ENCODE measurements around the gene DENND5B.
A peak's percentile ranks its signal among the peaks of the same experiment; 100 is the strongest.

The DENND5B gene

DNA sequence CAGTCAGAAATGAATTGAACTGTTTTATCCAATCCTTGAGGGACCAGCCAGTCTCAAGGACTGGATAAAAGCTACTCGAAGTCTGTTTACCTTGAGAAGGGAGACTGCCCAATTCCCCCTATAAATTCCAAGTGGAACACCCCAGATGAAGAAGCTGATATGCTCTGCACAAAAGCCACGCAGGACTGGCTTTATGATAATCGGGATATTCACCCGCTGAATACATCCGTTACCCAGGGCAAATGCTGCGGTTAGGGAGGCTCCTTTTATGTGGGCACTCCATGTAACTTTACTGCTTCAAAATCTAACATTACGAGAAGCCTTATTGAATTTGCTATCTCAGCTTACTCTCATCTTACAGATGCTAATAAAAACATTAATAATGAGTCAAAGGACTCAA lies 119.1 kb downstream of the DENND5B start:
- no peak for DNase-seq (ENCODE audit: low read depth)

DNA sequence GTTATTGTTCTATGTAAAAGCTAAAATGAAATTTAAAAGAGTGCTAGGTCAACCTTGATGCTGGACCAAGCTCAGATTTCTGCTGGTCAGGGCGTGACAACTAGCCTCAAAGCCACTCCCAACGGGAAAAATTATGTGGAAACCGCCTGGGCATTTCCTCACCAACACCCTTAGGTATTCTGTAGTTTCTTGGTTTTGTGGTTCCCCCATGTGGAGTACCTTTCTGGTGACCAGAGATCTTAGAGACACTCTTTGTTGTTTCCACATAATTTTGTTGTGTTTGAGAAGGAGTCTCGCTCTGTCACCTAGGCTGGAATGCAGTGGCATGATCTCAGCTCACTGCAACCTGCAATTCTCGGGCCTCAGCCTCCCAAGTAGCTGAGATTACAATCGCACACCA lies 119.9 kb downstream of the DENND5B start:
- DNase-seq (ENCODE audit: low read depth), result no peak

DNA sequence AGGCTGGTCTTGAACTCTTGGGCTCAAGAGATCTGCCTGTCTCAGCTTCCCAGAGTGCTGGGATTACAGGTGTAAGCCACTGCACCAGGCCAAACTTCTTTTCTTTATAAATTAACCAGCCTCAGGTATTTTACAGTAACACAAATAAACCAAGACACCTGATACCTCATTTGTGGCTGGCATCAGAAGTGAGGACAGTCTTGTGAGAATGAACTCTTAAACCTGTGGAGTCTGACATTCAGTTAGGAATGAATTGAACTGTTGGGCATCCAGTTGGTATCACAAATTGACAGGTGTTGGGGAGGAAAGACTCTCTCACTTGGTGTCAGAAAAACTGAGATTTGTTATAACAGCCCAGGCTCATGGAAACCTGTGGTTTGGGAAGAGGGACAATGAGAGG lies 120.5 kb downstream of the DENND5B start:
- no peak for DNase-seq (ENCODE audit: low read depth)

DNA sequence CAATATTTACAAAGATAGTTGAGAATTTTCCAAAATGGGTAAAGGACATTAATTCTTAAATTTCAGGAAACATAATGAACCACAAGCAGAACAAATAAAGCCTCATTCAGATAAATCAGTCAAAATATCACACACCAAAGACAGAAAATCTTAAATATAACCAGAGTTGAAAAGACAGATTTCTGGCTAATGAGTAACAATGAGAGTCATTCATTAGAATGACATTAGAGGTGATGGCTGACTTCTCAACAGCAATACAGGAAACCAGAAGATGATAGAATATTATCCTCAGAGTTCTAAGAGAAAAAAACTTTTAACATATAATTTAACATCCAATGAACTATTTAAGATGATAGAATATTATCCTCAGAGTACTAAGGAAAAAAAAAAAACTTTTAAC lies 124.2 kb downstream of the DENND5B start:
- DNase-seq (ENCODE audit: low read depth), result no peak

- no peak for DNase-seq (ENCODE audit: low read depth)
Measured at GRCh38 chr12:31465002-31465401, 125.9 kb downstream of the DENND5B start.

DNA sequence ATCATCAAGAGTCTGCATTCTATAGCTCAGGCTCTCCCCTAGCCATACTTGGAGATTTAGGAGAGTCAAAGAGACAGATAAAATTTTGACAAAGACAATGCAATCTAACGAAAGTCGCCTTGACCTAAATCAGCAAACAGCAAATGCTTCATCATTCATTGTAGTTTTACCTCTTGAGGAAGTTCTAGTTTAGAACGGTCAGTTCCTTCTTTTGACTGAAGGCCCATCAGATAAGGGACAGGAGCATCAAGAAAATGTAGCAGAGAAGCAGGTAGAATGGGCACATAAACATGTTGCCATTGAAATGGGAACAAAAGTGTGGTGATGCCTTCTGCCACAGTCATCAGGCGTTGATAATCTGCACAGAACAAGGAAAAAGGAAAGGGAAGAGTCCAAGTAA lies 130.9 kb downstream of the DENND5B start:
- no peak for DNase-seq (ENCODE audit: low read depth)

- no peak for DNase-seq (ENCODE audit: low read depth)
Measured at GRCh38 chr12:31456562-31456961, 134.4 kb downstream of the DENND5B start.

- DNase-seq (ENCODE audit: low read depth), result no peak
Measured at GRCh38 chr12:31444736-31445135, 146.2 kb downstream of the DENND5B start.

DNA sequence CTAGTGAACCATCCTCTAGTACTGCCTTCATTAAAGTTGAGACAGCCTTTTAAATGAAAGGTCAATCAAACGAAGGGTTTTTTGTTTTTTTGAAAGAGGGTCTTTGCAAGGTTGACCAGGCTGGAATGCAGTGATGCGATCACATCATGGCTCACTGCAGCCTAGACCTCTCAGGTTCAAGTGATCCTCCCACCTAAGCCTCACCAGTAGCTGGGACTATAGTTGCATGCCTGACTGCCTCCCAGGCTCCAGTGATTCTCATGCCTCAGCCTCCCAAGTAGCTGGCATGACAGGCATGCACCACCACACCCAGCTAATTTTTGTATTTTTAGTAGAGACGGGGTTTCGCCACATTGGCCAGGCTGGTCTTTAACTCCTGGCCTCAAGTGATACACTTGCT lies 150.3 kb downstream of the DENND5B start:
- no peak for DNase-seq (ENCODE audit: low read depth)

- no peak for DNase-seq (ENCODE audit: low read depth)
Measured at GRCh38 chr12:31440134-31440533, 150.8 kb downstream of the DENND5B start.

GRCh38 chr12:31431721-31432240 lies 159.2 kb downstream of the DENND5B start:
- DNase-seq (ENCODE audit: low read depth), result no peak

- no peak for DNase-seq (ENCODE audit: low read depth)
Measured at GRCh38 chr12:31423405-31423804, 167.5 kb downstream of the DENND5B start.

GRCh38 chr12:31412292-31412801 lies 178.6 kb downstream of the DENND5B start:
- DNase-seq (ENCODE audit: low read depth), result no peak

DNA sequence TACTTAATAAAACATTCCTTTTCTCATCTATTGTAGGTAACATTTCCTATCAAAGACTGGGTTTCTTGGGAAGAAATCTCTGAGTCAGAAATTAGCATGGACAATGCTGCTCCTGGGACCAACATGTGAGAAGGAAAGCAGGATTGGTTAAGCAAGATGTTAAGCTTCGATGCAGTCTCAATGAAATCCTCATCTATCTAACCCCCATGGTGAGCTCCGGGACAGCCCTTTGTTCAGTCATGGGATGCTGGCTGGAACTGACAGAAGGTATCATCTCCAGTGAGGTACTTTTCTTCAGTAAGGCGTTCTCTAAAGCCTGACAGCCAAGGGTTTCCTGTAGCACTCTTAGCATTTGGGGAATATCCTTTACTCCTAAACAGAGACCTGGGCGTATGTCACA lies 182.2 kb downstream of the DENND5B start:
- no peak for DNase-seq (ENCODE audit: low read depth)

DNA sequence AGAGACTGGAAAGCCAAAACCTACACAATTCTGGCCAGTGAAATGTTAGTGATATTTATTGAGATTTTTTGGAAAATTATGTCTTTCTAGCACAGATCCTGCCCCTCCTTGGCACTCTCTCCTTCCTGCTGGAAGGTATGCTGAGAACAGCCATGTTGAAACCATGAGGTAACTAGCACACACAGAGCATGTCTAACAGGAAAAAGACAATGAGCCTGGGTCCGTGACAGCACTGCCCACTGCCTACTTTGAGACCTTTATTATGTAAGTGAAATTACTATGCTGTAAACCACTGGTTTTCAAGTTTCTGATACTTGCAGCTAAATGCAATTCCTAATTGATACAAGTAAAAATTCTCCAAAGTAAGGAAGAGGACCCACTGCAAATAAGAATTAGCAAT lies 183.4 kb downstream of the DENND5B start:
- no peak for DNase-seq (ENCODE audit: low read depth)

- DNase-seq (ENCODE audit: low read depth), result no peak
Measured at GRCh38 chr12:31406345-31406744, 184.6 kb downstream of the DENND5B start.

GRCh38 chr12:31405021-31405420 lies 185.9 kb downstream of the DENND5B start:
- no peak for DNase-seq (ENCODE audit: low read depth)

- DNase-seq (ENCODE audit: low read depth), result peak; percentile 20
Measured at GRCh38 chr12:31403099-31403607, 187.8 kb downstream of the DENND5B start.

GRCh38 chr12:31393004-31393550 lies 197.9 kb downstream of the DENND5B start:
- no peak for DNase-seq (ENCODE audit: low read depth)

DNA sequence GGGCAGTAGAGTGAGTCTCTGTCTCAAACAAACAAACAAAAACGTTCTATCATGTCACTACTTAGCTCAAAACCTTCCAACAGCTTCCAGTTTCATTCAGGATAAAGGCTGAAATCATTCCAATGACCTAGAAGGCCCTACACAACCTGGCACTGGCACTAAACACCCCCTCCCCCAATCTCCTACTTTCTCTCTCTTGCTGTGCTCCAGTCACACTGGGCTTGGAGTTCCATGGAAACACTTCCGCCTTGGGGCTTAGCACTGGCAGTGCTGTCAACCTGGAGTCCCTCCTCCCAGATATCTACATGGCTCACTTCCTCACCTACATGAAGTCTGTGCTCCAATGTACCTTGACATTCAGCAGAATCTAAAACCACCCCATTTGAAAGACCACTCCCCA lies 199.9 kb downstream of the DENND5B start:
- no peak for DNase-seq (ENCODE audit: low read depth)

DNA sequence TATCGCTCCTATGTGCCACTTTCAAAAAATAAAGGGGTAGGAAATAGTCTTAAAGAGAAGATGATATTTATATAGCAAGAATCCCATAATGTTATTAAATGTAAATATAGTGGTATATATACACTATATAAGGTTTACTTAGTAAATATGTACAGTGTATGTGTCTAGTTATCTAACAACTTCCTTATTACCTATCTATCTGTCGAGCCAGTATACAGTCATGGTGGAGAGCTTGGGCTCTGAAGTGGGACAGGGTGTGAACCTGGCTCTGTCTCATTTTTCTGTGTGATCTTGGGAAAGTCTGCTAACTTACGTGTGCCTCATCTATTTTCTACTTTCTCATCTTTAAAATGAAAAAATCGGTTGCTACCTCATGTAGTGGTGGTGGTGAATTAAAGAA lies 202.2 kb downstream of the DENND5B start:
- no peak for DNase-seq (ENCODE audit: low read depth)

DNA sequence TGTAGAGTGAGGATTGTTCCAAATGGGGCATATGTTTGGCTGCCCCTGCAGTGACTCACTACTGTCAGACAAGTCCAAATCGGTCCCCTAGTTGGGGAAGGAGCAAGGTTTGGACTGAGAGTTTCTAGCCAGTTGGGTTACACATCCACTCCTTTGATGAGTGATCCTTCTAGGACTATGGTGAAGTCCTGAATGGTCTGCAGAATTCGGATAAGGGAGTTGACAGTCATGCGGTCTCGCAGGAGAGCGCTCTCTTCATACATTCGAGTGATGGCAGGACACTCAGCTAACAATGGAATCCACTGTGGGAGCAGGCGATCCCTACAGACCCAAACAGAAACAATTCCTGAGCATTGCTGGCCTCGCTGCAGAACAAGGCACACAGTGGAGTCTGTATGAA lies 203.5 kb downstream of the DENND5B start:
- DNase-seq (ENCODE audit: low read depth), result no peak

DNA sequence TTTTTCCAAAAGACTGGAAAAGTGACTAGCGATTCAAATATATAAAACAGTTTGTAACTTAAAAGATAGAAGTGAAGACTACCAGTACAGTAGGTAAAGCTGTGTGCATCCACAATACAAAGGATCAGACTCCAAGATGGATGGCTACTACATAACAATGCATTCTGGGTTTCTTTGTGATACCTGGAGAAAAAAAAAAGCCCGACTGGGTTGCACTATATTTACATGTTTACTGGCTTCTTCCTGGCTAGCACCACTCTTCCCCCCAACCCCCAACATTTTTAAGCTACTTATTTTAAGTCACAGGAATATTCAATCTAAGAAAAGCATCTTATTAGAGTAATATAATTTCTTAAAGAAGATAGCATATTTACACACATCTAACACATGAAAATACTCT lies 203.9 kb downstream of the DENND5B start:
- DNase-seq (ENCODE audit: low read depth), result no peak

- no peak for DNase-seq (ENCODE audit: low read depth)
Measured at GRCh38 chr12:31386364-31386777, 204.6 kb downstream of the DENND5B start.
